ENCODE results near the gene SEMA7A.

Gene SEMA7A

DNA sequence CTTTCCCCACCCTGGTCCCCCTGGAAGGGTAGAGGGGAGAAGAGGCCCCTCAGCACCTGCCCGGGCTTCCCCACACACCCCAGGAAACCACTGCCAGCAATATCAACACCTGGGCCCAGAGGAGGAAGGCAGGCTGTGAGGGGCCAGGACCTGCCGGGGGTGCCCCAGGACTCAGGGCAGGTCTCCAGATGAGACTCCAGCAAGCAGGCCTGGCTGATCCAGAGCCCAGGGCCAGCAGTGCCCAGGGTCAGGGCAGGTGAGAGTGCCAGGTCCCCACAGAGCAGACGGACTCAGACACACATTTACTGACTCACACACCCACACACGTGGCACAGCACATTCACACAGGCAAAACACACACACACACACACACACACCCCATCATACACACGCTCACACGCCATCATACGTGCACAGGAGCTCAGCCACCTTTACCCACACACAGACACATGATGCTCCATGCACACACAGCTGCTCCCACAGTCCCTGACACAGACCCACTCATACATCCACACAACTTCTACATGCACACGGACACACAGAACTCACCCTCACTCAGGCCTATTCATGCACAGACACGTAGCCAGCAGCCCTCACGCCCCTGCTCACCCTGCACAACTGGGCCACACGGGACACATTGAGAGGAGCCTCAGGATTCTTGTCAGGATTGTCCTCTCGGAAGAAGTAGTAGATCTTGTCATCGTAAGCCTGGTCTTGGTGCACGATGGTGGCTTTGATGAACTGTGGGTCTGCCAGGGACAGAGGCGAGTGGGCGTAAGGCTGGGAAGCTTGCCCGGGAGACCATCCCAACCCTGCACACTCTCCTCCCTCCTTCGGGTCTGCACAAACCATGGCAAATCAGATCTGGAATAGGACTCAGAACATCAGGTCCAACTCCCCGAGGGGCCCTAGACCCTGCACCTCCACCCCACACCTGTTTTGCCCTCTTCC lies 17.5 kb downstream of the SEMA7A start:
- no peak for DNase-seq (ENCODE audit: low read depth)

DNA sequence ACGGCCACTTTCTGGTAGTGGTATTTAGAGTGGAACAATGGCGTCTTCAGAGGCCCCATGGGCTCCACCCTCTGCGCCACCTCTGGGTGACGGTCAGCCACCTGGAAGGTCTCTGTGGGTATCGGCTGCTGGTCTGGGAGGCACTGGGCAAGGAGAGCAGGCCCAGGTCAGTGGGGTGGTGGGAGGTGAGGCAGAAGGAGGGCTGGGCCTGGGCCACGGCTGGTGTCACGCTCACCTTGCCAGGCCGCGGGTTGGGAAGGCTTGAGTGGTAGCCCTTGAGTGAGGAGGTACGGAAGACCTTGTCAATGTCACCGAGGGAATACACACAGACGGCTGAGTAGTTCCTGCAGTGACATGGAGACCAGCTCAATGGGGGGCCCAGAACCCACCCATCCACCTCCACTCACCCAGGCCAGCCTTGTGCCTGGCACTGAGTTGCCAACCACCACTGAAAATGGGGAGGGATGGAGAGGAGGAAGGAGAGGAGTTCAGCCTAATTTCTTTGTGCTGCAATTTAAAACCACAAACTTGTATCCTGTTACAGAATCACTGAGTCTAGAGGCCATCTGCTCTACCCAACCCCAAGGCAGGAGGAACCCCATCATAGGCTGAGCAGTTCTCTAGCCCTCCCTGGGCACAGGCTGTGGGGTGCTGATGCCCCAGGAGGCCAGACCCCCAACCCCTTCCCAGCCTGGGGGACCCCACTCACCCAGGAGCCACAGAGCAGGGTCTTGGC lies 19.0 kb downstream of the SEMA7A start:
- DNase-seq (ENCODE audit: low read depth): no peak

DNA sequence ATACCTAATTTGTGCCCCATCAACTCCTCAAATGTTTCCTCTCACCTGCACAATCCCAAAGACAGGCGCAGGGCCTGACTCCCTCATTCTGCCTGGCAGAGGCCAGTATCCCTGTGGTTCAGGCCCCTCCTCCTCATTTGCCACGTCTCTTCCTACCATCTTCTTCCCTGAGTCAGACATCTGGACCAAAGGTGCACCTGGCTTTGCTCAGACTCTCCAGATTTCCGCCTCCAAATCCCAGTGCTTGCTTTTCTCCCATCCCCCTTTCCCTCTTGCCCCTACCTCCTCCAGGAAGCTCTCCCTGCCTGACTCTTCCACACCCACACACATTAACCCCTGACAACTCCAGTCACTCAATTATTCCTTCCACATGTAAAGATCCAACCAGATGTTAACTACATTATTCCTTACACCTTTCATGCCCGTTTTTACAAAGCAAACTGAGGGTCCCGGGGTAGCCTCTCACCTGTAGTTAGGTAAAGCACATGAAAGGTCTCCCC lies 19.6 kb downstream of the SEMA7A start:
- no peak for DNase-seq (ENCODE audit: low read depth)

DNA sequence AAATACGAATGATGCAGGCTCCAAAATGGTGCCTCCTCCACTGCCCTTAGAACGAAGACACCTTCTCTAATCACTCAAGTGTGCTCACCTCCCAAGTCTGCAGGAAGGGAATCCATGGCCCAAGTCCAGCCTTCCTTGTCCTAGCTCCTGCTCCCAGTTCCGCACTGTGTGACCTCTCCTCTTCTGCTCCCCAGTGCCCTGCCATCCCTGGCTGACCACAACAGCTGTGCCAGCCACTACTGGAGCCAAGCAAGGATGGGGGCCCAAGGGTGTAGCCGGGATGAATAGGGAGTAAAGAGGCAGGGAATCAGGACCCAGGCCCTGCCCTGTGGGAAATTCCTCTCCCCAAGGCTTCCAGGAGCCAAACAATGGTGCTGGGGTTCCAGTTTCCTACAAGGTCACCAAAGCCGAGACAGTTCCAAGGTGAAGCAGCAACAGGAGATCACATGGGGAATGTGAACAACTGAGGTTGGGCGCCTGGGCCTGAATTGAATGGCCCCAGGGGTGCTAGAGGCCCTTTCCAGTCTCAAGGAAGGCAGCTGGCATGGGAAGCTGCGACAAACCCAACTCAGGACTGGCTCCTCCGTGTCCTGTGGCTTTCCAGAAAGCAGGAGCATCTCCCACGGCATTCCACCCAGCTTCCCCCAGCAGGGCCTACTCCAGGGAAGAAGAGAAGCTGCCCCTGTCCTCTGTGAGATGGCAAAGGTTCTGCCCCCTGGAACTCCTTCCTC lies 20.2 kb downstream of the SEMA7A start:
- no peak for DNase-seq (ENCODE audit: low read depth)

DNA sequence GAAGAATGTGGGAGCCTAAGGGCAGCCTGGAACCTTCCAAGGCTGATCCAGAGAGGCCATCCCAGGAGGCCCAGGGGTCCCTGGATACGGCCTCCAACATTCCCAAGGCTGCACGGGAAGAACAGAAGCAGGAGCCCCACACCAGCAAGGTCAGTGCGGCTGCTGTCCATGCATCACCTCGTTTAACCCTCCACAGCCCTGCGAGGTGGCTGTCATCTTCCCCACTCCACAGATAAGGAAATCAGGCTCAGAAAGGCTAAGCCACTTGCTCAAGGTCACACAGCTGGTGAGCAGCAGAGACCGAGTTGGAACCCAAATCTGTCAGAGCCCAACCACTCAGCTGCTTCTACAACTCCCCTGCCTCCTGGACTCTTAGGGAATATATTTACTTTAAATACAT lies 21.6 kb downstream of the SEMA7A start:
- no peak for DNase-seq (ENCODE audit: low read depth)

DNA sequence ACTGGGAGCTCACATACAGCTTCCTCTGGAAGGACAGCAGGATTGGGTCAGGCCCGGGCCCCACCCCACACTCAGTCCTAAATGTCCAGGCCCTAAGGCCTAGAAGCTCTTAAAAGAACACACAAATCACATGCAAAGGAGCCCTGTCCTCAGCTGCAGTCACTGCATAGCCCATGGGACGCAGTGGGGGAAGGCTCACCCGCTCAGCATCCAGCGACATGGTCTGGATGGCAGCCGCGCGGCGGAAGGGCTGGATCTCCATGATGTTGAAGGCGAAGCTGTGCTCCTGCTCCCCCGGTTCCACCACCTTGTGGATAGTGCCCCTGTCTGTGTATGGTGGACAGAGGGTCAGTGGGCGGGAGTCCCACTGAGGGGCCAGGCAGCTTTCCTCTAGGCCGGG lies 22.1 kb downstream of the SEMA7A start:
- no peak for DNase-seq (ENCODE audit: low read depth)

DNA sequence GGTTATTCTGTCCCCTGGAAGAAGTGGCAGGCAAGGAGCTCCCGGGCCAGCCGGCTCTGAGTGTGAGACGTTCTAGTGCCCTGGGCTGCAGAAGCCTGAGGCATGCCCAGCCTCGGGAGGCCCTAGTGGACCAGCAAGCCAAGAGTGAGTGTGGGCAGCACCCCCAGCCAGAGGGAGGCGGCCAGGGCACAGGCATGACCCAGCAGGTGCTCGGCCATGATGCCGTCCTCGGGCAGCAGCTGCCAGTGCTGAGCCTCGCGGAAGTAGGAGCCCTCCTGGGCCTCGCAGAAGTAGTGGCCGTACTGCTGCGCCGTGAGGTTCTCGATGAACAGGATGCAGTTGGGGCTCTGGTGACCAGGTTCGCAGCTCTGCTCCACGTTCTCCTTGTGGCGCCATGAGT lies 23.3 kb downstream of the SEMA7A start:
- no peak for DNase-seq (ENCODE audit: low read depth)

DNA sequence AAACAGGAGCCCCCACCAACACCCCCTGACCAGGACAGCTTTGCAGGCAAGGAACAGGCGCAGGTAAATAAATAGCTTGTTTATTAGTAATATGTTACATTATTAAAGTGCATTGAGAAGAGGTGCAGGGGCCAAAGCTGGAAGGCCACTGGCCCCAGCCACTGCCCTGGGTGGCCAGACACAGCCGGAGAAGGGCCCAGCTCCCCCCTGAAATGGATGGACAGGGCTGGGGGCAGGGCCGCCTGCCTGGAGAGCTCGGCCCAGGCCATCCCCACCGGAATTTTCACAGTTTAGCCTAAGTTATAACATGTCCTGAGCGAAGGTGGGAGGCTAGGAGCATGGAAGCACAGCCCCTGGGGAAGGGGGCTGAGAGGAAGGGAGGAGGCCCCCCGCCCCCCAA lies 24.5 kb downstream of the SEMA7A start:
- no peak for DNase-seq (ENCODE audit: low read depth)

DNA sequence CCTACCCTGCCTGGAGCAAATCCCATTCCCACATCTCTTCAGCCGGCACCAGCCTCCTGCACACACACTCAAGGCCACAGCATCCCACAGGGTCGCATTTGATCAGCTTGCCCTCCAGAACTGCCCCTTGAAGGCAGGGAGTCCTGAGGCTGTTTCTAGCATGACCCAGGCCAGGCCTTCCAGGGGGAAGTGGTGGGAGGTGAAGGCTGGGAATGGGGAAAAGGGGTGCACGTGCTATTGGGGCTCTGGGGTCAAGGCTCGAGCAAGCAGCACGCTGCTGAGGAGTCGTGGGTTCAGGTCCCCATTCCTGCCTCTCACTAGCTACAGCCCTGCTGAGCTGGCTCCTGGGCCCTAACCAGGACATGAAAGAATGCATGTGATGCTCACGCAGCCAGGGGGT lies 24.9 kb downstream of the SEMA7A start:
- no peak for DNase-seq (ENCODE audit: low read depth)

DNA sequence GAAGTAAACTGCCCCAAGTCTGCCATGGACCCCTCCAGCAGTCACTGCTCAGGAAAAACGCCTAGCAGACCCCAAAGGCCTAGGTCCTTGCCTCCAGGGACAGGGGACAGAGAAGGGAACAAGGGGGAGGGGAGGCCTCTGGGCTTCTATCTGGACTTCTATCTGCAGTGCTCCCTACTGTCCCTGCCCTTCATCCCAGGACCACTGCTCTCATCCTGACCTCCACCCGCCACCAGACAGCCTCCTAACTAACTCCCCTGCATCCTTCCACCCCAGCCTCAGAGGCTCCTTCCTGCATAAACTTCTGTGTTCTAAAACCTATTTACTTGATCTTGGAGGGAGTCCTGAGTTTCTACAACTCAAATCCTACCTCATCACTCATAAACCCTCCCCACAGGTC lies 25.4 kb downstream of the SEMA7A start:
- DNase-seq (ENCODE audit: low read depth): no peak

DNA sequence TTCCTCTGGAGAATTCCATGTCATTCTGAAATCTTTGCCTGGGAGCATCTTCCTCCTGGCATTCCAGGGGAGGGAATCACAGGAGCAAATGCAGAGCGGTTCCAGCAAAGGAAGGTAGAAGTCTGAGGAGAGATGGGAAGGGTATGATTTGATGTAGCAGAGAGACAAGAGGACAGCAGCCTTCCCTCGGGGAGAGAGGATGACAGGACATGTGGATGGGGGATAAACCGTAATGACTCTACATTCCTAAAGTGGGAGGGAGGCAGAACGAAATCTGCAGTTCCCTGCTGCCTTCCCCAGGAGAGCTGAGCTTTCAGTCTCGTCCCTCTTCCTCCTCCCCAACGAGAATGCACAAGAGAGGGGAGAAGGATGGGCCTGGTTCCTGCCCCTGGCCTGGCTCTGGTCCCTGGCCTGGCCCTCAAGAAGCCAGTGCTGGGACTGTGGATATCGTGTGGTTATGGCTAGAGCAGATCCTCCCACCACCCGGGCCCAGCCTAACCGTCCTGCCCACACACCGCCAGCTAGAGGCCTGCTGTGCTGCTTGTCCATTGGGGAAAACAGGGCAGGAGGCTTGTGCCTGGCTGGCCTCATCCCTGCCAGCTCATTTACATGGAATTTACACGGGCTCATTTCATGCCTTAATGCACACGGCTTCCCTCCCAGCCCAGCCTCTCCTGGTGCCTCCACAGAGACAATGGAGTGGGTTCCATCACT lies 26.6 kb downstream of the SEMA7A start:
- no peak for DNase-seq (ENCODE audit: low read depth)

DNA sequence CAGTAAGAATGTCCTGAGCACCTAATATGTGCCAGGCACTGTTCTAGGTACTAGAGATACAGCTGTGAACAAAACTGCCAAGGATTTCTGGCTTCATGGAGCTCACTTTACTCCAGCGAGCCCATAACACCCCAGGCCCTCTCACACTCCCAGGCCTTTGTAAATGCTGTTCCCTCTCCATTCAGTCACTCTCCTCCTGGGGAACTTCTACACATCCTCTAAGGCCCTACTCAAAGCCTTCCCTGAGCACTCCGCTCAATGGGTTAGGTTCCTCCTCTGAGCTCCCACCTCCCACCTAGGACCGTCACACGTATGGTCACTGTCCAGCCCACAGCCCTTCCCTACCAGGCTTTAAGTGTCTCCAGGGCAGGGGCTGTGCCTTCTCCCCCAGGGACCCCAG lies 27.2 kb downstream of the SEMA7A start:
- DNase-seq (ENCODE audit: low read depth): no peak

DNA sequence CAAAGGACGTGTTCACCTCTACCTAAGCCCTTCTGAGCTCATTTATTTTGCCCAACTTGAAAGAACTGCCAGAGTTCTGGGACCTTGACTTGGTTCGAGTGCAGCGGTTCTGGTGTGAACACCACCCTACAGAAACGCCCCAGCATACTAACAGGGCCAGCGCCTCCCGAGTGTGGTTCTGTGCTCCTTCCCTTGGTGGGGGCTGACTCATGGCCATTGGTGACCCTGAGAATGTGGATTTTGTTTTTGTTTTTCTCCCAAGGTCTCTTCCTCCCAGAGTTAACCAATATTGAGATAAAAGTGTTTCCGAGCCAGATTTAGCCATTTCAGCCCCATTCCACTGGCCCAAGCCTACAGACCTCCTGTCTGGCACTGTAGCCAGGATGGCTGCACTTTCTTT lies 27.9 kb downstream of the SEMA7A start:
- no peak for DNase-seq (ENCODE audit: low read depth)

DNA sequence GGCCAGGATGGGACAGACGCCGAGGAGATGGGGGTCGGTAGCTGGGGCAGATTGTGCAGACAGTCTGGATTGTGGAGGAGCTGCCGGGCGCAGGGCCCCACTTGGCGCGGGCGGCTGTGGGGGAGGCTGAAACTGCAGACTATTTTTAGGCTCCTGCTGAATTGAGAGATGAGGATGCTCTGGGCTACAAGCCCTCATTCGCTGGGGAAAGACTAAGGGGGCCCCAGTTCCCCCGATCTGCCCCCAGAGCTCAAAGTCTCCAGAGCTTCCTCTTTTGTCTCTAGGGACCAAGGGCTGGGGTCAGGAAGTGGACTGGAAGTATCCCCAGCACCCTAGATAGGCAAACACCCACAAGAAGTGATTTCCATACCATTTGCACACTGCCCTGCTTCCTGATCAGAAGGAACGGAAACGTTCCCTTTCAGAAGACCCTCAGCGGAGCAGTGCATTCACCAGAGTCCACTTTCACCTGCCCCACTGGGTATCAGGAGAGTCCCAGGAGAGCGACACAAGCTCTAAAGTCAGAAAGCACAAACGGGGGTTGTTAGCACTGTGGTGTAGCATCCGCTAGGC lies 29.7 kb downstream of the SEMA7A start:
- no peak for DNase-seq (ENCODE audit: low read depth)

DNA sequence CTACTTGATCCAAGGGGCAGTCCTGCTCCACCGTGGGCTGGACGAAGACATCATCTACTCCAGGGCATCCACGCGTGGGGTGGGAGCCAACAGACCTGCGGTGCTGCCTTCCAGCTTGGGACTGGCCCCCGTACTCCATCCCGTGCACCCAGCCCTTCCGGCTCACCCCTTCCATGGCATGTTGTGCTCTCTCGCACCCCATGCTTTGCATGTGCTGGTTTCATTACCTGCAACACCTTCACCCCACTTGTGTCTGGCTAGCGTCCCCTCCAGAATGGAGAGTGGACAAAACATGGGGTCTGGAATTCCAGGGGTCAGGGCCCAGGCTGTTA lies 30.2 kb downstream of the SEMA7A start:
- no peak for DNase-seq (ENCODE audit: low read depth)

DNA sequence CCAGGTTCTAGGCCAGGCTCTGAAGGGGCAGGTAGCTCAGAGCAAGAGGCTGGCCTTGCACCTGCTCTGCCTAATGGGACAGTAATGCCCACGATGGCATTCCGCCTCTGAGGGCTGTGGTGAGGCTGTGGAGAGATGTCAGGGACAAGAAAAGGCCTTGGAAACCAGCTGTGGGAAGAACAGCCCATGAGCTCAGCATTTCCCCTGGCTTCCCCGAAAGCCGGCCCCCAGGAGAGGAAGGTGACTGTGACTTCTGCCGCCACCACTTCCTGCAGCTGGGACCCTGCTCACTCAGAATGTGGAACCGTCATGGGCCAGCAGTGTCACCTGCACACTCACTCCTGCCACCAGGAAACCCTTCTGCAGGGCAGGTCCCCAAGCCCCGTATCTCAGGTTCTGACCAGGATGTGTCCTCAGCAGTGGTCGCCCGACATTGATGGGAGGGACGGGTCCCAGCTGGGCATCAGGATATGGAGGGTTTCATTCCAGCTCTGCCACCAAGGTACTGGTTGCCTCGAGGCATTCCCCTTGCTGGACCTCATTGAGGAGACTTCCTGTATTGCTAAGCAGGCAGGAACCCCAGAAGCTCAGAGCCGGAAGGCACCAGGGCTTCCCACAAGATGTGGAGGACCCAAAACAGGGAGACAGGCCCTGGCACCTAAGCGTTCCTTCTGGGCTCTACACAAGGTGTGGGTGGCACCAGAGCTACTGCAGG lies 30.7 kb downstream of the SEMA7A start:
- DNase-seq (ENCODE audit: low read depth): peak; percentile 32

DNA sequence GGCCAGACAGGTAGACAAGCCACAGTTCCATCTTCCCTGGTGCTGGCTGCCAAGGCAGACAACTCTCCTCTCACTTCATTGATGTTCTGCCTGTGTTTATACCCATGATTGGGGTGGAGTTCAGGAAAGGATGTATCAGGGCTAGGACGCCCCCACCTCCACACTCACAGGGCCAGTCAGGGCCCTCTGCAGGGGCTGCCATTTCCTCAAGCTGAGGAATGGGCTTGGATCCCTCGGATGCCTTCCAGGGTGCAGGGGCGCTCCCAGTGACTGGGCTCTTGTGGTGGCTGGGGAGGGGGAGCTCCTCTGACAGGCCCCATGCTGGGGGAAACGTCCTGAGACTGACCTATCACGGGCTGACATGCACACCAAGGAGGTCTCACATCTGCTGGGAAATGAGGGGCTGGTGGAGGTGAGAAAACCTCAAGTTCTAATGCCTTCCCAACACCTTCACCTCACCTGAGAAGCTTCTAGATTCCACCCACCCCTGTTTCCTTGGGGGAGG lies 31.4 kb downstream of the SEMA7A start:
- no peak for DNase-seq (ENCODE audit: low read depth)

DNA sequence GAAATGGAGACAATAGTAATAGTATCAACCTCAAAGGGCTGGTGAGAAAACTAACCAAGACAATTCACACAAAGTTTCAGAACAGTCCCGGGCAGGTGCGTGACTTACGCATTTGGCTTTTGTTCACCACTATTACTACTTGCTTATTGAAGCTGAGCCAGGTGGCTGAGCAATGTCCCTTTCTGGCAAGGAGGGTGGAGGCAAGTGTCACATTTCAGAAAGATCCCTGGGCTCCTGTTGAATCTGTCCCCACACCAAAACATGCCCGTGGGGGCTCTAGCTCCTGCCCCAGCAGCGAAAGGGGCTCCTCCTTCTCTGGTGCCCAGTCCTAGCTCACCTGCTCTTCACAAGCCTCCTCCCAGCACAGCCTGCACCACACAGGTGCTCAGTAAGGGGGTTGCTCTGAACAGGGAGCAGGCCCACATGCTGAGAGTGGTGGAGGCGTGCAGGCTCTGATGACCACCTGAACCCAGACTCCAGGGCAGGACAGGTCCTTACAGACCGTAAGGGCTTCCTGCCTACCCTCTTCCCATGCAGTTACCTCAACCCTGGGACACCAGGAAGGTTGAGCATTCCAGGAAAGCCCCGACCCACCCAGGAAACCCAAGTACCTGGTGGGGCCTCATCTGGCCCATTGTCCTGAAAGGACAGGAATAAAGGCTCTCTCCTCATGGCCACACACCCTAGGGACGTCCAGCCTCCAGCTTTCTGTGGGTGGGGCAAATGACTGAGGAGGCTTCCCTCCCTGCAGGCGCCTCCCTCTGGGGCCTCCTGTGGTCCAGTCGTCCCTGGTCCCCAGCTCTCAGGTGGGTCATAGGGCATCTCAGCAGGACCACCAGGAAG lies 32.6 kb downstream of the SEMA7A start:
- DNase-seq (ENCODE audit: low read depth): no peak

DNA sequence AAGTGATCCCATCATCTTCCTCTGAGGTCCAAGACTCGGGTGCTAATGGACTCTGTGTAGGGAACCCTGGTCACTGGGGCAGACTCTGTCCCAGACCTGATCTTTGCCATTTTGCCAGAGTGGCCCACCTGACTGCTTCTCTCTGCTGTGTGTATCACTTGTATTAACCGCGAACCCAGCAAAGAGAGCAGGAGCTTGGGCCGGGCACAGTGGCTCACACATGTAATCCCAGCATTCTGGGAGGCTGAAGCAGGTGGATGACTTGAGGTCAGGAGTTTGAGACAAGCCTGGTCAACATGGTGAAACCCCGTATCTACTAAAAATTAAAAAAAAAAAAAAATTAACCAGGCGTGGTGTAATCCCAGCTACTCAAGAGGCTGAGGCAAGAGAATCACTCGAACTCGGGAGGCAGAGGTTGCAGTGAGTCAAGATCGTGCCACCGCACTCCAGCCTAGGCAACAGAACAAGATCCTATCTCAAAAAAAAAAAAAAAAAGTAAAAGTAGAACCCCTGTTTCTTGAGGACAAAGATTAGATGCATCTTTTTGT lies 33.4 kb downstream of the SEMA7A start:
- no peak for DNase-seq (ENCODE audit: low read depth)

Data from activated T-helper 1 cell treated with Interleukin-2 at 50 U/mL for 16 hours (primary cell).